ENCODE measurements around the gene TUBB3.
"Not testable (repeated sequence)": the region's sequence is repeated elsewhere in the genome, so short reads cannot be mapped to it uniquely, and the experiment has no call there.

Gene TUBB3

DNA sequence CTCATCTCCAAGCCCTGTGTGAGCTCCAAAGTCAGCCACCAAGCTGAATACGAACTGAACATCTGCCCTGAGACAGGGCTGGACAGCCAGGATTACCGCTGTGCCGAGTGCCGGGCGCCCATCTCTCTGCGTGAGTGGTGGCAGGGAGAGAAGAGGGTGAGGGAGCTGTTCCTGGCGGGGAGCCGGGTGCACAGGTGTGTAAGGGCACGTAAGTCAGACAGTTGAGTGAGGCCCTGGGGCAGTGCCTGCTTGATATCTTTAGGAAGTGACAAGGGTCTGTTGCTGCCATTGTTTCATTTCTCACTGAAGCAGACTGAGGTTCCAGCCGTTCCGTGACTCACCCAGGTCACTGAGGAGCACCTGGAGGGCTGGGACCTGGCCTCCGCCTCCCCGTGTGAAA, 37.8 kb downstream of the TUBB3 start:
- no peak for DNase-seq (ENCODE audit: low read depth)
- TF ChIP-seq, protein P1, sequence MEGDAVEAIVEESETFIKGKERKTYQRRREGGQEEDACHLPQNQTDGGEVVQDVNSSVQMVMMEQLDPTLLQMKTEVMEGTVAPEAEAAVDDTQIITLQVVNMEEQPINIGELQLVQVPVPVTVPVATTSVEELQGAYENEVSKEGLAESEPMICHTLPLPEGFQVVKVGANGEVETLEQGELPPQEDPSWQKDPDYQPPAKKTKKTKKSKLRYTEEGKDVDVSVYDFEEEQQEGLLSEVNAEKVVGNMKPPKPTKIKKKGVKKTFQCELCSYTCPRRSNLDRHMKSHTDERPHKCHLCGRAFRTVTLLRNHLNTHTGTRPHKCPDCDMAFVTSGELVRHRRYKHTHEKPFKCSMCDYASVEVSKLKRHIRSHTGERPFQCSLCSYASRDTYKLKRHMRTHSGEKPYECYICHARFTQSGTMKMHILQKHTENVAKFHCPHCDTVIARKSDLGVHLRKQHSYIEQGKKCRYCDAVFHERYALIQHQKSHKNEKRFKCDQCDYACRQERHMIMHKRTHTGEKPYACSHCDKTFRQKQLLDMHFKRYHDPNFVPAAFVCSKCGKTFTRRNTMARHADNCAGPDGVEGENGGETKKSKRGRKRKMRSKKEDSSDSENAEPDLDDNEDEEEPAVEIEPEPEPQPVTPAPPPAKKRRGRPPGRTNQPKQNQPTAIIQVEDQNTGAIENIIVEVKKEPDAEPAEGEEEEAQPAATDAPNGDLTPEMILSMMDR (IDR thresholded peaks at IDR 0.05; ENCODE audit: insufficient read depth, low read depth, low read length, missing control alignments): no peak
- H3K4me3 ChIP-seq (ENCODE audit: low read depth, low read length): no peak overlapping the region

DNA sequence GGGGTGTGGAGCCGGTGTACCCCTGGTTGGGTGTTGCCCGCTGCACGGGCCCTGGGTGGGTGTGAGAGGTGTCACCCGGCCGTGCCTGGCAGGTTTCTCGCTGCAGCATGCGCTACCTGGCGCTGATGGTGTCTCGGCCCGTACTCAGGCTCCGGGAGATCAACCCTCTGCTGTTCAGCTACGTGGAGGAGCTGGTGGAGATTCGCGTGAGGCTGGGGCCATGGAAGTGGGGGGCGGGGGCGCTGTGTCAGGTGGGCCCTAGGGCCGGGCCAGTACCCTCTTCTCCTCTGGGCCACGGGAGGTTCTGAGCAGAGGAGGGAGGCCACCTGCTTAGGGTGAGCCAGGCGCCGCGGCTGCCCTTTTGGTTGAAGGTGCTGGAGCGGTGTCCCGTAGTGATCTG, 38.8 kb downstream of the TUBB3 start:
- DNase-seq (ENCODE audit: low read depth): no peak
- TF ChIP-seq, protein P1 (IDR thresholded peaks at IDR 0.05; ENCODE audit: insufficient read depth, low read depth, low read length, missing control alignments): no peak
- H3K4me3 ChIP-seq (ENCODE audit: low read depth, low read length): no peak overlapping the region

DNA sequence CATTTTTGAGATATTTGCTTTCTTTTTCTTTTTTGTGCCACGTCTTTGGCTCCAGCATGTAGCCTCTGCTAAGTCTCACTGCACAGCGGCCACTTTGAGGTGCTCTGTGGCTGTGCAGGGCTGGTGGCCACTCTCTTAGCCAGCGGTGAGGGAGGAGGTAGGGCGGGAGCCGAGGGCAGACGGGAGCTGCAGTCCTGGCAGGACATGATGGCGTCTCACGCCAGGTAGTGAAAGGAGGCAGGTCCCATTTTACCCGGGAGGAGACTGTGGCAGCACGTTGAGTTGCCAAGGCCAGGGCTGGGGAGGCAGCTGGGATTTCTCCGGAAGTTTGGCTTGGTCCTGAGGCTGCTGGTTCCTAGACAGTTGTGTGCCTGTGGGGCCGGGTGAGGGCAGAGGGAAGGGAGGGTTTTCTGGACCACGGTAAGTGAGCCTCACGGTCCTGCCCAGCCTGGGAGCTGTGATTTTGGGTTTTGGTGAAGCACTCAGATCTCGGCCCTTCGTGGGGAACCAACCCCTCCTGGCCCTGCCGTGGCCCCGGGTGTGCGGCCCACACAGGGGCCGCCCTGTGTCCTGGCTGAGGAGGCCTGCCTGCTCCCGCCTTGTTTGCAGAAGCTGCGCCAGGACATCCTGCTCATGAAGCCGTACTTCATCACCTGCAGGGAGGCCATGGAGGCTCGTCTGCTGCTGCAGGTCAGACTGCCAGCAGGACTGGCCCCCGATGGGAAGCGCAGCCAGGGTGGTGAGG, 39.8 kb downstream of the TUBB3 start:
- no peak for DNase-seq (ENCODE audit: low read depth)
- TF ChIP-seq, protein P1 (IDR thresholded peaks at IDR 0.05; ENCODE audit: insufficient read depth, low read depth, low read length, missing control alignments): no peak

DNA sequence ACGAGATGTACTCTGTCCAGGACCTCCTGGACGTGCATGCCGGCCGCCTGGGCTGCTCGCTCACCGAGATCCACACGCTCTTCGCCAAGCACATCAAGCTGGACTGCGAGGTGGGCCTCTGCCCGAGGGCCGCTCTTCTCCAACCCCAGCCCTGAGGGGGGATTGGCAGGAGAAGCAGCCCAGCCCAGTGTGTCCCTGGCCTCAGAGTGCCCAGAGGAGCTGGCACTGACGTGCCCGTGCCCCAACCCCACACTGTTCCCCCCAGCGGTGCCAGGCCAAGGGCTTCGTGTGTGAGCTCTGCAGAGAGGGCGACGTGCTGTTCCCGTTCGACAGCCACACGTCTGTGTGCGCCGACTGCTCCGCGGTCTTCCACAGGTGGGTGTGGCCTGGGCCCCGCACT, 41.1 kb downstream of the TUBB3 start:
- H3K4me3 ChIP-seq (ENCODE audit: low read depth, low read length): no peak overlapping the region
- TF ChIP-seq, protein P1 (IDR thresholded peaks at IDR 0.05; ENCODE audit: insufficient read depth, low read depth, low read length, missing control alignments): no peak
- DNase-seq (ENCODE audit: low read depth): no peak

More for the DNA sequence above, 39.8 kb downstream of the TUBB3 start:
- no peak overlapping the region for H3K4me3 ChIP-seq (ENCODE audit: low read depth, low read length)

DNA sequence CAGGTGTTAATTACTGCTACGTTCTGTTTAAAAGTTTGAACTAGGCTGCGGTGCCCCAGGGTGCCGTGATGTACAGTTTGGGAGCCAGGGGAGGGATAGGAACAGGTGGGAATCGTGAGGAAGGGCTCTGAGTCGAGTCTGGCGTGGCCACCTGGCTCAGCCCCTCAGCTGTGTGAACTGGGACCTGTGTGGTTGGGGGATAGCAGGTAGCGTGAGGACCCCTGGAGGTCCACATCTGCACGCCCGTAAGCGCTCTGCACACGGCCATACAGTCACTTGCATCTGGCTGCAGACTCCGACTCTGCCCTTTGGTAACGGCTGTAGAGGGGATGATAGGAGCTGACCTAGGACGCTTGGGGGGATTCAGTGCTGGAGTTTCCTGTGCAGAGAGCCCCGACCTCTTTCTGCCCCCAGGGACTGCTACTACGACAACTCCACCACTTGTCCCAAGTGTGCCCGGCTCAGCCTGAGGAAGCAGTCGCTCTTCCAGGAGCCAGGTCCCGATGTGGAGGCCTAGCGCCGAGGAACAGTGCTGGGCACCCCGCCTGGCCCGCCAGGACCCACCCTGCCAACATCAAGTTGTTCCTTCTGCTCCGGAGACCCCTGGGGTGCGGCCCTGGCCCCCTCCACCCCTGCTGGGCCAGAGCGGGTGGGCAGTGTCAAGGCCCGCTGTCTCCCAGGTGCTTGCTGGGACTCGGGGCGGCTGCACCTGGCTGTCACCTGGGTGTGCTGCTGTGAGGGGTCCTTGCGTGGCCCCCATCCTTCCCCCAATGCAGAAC, 42.5 kb downstream of the TUBB3 start:
- TF ChIP-seq, protein P1 (IDR thresholded peaks at IDR 0.05; ENCODE audit: insufficient read depth, low read depth, low read length, missing control alignments): no peak
- no peak for DNase-seq (ENCODE audit: low read depth)
- no peak overlapping the region for H3K4me3 ChIP-seq (ENCODE audit: low read depth, low read length)

DNA sequence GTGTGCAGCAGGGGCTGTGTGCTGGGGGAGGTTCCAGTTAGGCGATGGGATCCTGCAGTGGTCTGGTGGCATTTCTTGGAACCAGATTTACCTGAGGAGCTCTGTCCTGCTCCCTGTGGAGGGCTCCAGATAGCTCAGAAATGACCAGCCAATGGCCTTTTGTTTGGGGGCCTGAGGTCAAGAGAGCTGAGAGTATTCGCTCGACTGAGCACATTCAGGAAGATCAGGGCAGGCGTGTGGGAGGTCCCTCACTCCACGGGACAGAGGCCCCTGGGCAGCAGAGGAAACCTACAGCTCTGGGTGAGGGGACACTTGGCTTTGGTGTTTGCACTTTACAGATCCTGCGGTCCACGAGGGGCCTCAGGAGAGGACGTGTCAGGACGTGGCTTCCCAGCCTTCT, 43.6 kb downstream of the TUBB3 start:
- TF ChIP-seq, protein P1 (IDR thresholded peaks at IDR 0.05; ENCODE audit: insufficient read depth, low read depth, low read length, missing control alignments): no peak
- no peak for DNase-seq (ENCODE audit: low read depth)

DNA sequence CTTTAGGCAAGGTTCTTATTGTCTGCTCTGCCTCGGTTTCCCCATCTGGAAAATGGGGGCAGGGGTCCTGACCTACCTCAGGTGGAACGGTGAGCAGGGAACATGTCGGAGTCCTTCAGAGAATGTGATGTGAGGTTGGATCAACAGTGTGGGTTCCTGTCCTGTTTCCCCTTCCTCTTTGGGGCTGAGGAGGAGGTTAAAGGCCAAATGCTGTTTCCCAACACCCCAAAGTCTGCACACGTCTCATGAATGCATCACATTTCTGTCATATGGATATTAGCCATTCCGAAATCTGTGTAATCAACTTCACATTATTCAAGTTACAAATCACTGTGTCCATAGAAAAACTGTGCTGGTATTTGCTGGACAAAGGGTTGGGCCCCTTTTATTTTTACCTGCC, 44.3 kb downstream of the TUBB3 start:
- not testable (repeated sequence) for DNase-seq (ENCODE audit: low read depth); H3K4me3 ChIP-seq (ENCODE audit: low read depth, low read length)

More for the DNA sequence above, 43.6 kb downstream of the TUBB3 start:
- H3K4me3 ChIP-seq (ENCODE audit: low read depth, low read length): no peak overlapping the region

DNA sequence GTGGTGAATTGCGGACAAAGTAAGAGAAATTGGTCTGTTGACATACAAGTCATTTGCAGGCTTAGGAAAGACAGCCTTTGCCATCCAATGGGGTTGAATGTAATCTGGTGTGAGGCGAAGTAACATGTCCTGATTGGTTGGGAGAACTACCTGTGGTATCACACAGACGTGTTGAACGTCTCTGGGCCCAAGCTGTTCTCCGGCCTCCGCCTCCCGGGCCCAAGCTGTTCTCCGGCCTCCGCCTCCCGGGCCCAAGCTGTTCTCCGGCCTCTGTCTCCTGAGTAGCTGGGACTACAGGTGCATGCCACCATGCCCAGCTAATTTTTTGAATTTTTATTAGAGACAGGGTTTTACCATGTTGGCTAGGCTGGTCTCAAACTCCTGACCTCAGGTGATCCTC, 44.9 kb downstream of the TUBB3 start:
- DNase-seq (ENCODE audit: low read depth); H3K4me3 ChIP-seq (ENCODE audit: low read depth, low read length): not testable (repeated sequence)

All from GM12865 (cell line).